ENCODE results near the gene SARS2. TPM values are rescaled to one million over a fixed set of nuclear protein-coding genes. Genes with fewer than 3 reads are reported as not detected.
"Not testable (repeated sequence)": the region's sequence is repeated elsewhere in the genome, so short reads cannot be mapped to it uniquely, and the experiment has no call there.

SARS2 gene
- total and polyA plus RNA-seq, 4 donors: 5.9 to 72.4 (median 11.7) TPM

- intact Hi-C loops (cut with DNase I): no loop called here
- no peak for ATAC-seq (ENCODE audit: low FRiP score)
- DNase-seq: no peak
- H3K27me3 ChIP-seq (ENCODE audit: control insufficient read depth in 1 of 2, insufficient read depth in 2 of 2, low read length in 1 of 2): no peaks in the 10 kb centered on the region
- no peaks in the 10 kb centered on the region for H3K9me3 ChIP-seq (ENCODE audit: control insufficient read depth, low read length)
- H3K27ac ChIP-seq (ENCODE audit: low read depth in 1 of 2, low read length in 2 of 2): no peak overlapping the region
- H3K4me3 ChIP-seq (ENCODE audit: low read length in 2 of 2): no peak overlapping the region
- H3K4me1 ChIP-seq (ENCODE audit: control insufficient read depth in 1 of 2, insufficient read depth in 2 of 2, low read length in 2 of 2): no peaks in the 10 kb centered on the region
- 93 to 98% methylated on average over 2 of the region's 2 CpGs for WGBS, 2 donors
- H3K36me3 ChIP-seq (ENCODE audit: control insufficient read depth in 1 of 2, insufficient read depth in 2 of 2, low read length in 1 of 2): no peaks in the 10 kb centered on the region
These were observed 41.1 kb upstream of the SARS2 start for GRCh38 chr19:38971672-38972071.

GRCh38 chr19:38970664-38971532 lies 40.3 kb upstream of the SARS2 start:
- no peaks in the 10 kb centered on the region for H3K36me3 ChIP-seq (ENCODE audit: control insufficient read depth in 1 of 2, insufficient read depth in 2 of 2, low read length in 1 of 2)
- no peaks in the 10 kb centered on the region for H3K4me1 ChIP-seq (ENCODE audit: control insufficient read depth in 1 of 2, insufficient read depth in 2 of 2, low read length in 2 of 2)
- H3K9me3 ChIP-seq (ENCODE audit: control insufficient read depth, low read length): no peaks in the 10 kb centered on the region
- intact Hi-C loops (cut with DNase I): no loop called here
- H3K27ac ChIP-seq (ENCODE audit: low read depth in 1 of 2, low read length in 2 of 2): no peak overlapping the region
- no peak for ATAC-seq (ENCODE audit: low FRiP score)
- H3K4me3 ChIP-seq (ENCODE audit: low read length in 2 of 2): no peak overlapping the region
- H3K27me3 ChIP-seq (ENCODE audit: control insufficient read depth in 1 of 2, insufficient read depth in 2 of 2, low read length in 1 of 2): no peaks in the 10 kb centered on the region
- WGBS, 2 donors: 81% methylated on average over 12 of the region's 12 CpGs
- no peak for DNase-seq

GRCh38 chr19:38966149-38966548 lies 35.6 kb upstream of the SARS2 start:
- H3K27ac ChIP-seq (ENCODE audit: low read depth in 1 of 2, low read length in 2 of 2); DNase-seq; ATAC-seq (ENCODE audit: low FRiP score); H3K4me3 ChIP-seq (ENCODE audit: low read length in 2 of 2); H3K36me3 ChIP-seq (ENCODE audit: control insufficient read depth in 1 of 2, insufficient read depth in 2 of 2, low read length in 1 of 2); H3K4me1 ChIP-seq (ENCODE audit: control insufficient read depth in 1 of 2, insufficient read depth in 2 of 2, low read length in 2 of 2); H3K27me3 ChIP-seq (ENCODE audit: control insufficient read depth in 1 of 2, insufficient read depth in 2 of 2, low read length in 1 of 2); intact Hi-C loops (cut with DNase I); H3K9me3 ChIP-seq (ENCODE audit: control insufficient read depth, low read length): not testable (repeated sequence)
- 94 to 95% methylated on average over 5 of the region's 5 CpGs for WGBS, 2 donors

- H3K27ac ChIP-seq (ENCODE audit: low read depth in 1 of 2, low read length in 2 of 2): no peak overlapping the region
- no peak for ATAC-seq (ENCODE audit: low FRiP score)
- intact Hi-C loops (cut with DNase I): loop anchor here (5.0 kb wide), 2 partner anchors 68 to 368 kb away; partner anchors contain the start of gene FBXO27 (in 1 of the 2)
- H3K27me3 ChIP-seq (ENCODE audit: control insufficient read depth in 1 of 2, insufficient read depth in 2 of 2, low read length in 1 of 2): no peaks in the 10 kb centered on the region
- H3K36me3 ChIP-seq (ENCODE audit: control insufficient read depth in 1 of 2, insufficient read depth in 2 of 2, low read length in 1 of 2): no peaks in the 10 kb centered on the region
- no peak overlapping the region for H3K4me3 ChIP-seq (ENCODE audit: low read length in 2 of 2)
- no peaks in the 10 kb centered on the region for H3K4me1 ChIP-seq (ENCODE audit: control insufficient read depth in 1 of 2, insufficient read depth in 2 of 2, low read length in 2 of 2)
- WGBS, 2 donors: 96 to 97% methylated on average over 2 of the region's 2 CpGs
- no peak for DNase-seq
- H3K9me3 ChIP-seq (ENCODE audit: control insufficient read depth, low read length): no peaks in the 10 kb centered on the region
These were observed 34.2 kb upstream of the SARS2 start for GRCh38 chr19:38964738-38965137.

- Histone ChIP-seq H3K36me3 (ENCODE audit: control insufficient read depth in 1 of 2, insufficient read depth in 2 of 2, low read length in 1 of 2) (no peaks in the 10 kb centered on the region), H3K27me3 (ENCODE audit: control insufficient read depth in 1 of 2, insufficient read depth in 2 of 2, low read length in 1 of 2) (no peaks in the 10 kb centered on the region), H3K9me3 (ENCODE audit: control insufficient read depth, low read length) (no peaks in the 10 kb centered on the region), H3K4me3 (ENCODE audit: low read length in 2 of 2) (no peak overlapping the region), H3K4me1 (ENCODE audit: control insufficient read depth in 1 of 2, insufficient read depth in 2 of 2, low read length in 2 of 2) (no peaks in the 10 kb centered on the region), H3K27ac (ENCODE audit: low read depth in 1 of 2, low read length in 2 of 2) (no peak overlapping the region)
- WGBS, 2 donors: 82 to 85% methylated on average over 5 of the region's 5 CpGs
- no peak for ATAC-seq (ENCODE audit: low FRiP score)
- intact Hi-C loops (cut with DNase I): loop anchor here (5.0 kb wide), 2 partner anchors 73 to 373 kb away; partner anchors contain the start of gene FBXO27 (in 1 of the 2)
- no peak for DNase-seq
These were observed 29.1 kb upstream of the SARS2 start for GRCh38 chr19:38959618-38960017.

- Histone ChIP-seq H3K27me3 (ENCODE audit: control insufficient read depth in 1 of 2, insufficient read depth in 2 of 2, low read length in 1 of 2) (no peaks in the 10 kb centered on the region), H3K27ac (ENCODE audit: low read depth in 1 of 2, low read length in 2 of 2) (no peak overlapping the region), H3K9me3 (ENCODE audit: control insufficient read depth, low read length) (no peaks in the 10 kb centered on the region), H3K36me3 (ENCODE audit: control insufficient read depth in 1 of 2, insufficient read depth in 2 of 2, low read length in 1 of 2) (no peaks in the 10 kb centered on the region), H3K4me1 (ENCODE audit: control insufficient read depth in 1 of 2, insufficient read depth in 2 of 2, low read length in 2 of 2) (no peaks in the 10 kb centered on the region), H3K4me3 (ENCODE audit: low read length in 2 of 2) (no peak overlapping the region)
- DNase-seq (no peak), ATAC-seq (ENCODE audit: low FRiP score) (no peak)
- WGBS, 2 donors: 84 to 92% methylated on average over 2 of the region's 2 CpGs
- intact Hi-C loops (cut with DNase I): no loop called here
These were observed 27.7 kb upstream of the SARS2 start for GRCh38 chr19:38958301-38958700.

- H3K27ac ChIP-seq (ENCODE audit: low read depth in 1 of 2, low read length in 2 of 2): no peak overlapping the region
- H3K4me3 ChIP-seq (ENCODE audit: low read length in 2 of 2): no peak overlapping the region
- no peaks in the 10 kb centered on the region for H3K4me1 ChIP-seq (ENCODE audit: control insufficient read depth in 1 of 2, insufficient read depth in 2 of 2, low read length in 2 of 2)
- H3K27me3 ChIP-seq (ENCODE audit: control insufficient read depth in 1 of 2, insufficient read depth in 2 of 2, low read length in 1 of 2): no peaks in the 10 kb centered on the region
- 95% methylated on average over 2 of the region's 2 CpGs for WGBS, 2 donors
- DNase-seq (no peak), ATAC-seq (ENCODE audit: low FRiP score) (no peak)
- intact Hi-C loops (cut with DNase I): no loop called here
- H3K36me3 ChIP-seq (ENCODE audit: control insufficient read depth in 1 of 2, insufficient read depth in 2 of 2, low read length in 1 of 2): no peaks in the 10 kb centered on the region
- H3K9me3 ChIP-seq (ENCODE audit: control insufficient read depth, low read length): no peaks in the 10 kb centered on the region
These were observed 25.7 kb upstream of the SARS2 start for GRCh38 chr19:38956264-38956663.

GRCh38 chr19:38953677-38954076 lies 23.1 kb upstream of the SARS2 start:
- DNase-seq: no peak
- H3K4me3 ChIP-seq (ENCODE audit: low read length in 2 of 2): no peak overlapping the region
- H3K4me1 ChIP-seq (ENCODE audit: control insufficient read depth in 1 of 2, insufficient read depth in 2 of 2, low read length in 2 of 2): no peaks in the 10 kb centered on the region
- H3K27me3 ChIP-seq (ENCODE audit: control insufficient read depth in 1 of 2, insufficient read depth in 2 of 2, low read length in 1 of 2): no peaks in the 10 kb centered on the region
- 81 to 83% methylated on average over 4 of the region's 4 CpGs for WGBS, 2 donors
- no peak for ATAC-seq (ENCODE audit: low FRiP score)
- no peaks in the 10 kb centered on the region for H3K9me3 ChIP-seq (ENCODE audit: control insufficient read depth, low read length)
- no peaks in the 10 kb centered on the region for H3K36me3 ChIP-seq (ENCODE audit: control insufficient read depth in 1 of 2, insufficient read depth in 2 of 2, low read length in 1 of 2)
- no peak overlapping the region for H3K27ac ChIP-seq (ENCODE audit: low read depth in 1 of 2, low read length in 2 of 2)
- intact Hi-C loops (cut with DNase I): no loop called here
